Ecto neural progenitor cell (in vitro differentiated cells): ENCODE data around the gene SLC5A4.

Source experiments
- DNase-seq: peaks from one replicate; pipeline ENCODE4 v3.0.0-alpha.2; 2018; ENCODE audit warnings: low spot score

Gene SLC5A4

GRCh38 chr22:32232191-32232830 lies 22.8 kb downstream of the SLC5A4 start:
- no peak for DNase-seq

DNA sequence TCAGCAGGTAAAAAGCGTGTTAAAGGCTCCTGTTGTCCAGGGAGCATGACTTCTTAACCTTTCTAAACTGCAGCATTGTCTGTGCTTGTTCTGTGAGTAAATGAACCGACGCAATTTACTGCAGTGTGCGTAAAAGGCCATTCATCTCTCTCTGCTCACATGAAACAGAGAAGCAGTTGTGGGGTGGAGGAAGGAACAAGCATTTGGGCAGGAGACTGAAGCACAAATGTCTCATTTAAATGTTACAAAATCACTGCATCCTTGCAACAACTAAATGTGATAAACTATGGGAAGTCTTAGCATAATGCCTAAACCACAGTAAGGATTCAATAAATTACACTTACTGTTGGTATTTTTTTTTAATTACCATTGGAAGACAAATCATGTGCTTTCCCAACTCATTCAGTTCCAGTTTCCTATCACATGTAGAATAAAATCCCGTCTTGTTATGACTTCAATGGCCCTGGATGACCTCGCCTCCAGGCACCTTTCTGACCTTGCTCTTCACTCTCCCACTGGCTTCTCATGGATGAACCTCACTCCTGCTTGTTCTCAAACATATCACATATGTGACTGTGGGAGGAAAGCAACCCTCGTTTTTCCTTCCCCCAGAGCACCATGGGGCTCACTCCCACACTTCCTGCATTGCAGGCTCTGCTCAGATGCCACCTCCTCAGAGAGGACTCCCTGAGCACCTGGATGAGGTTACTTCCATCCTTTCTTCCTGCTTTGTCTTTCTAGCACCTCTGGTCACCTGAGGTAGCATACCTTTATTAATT lies 28.6 kb downstream of the SLC5A4 start:
- DNase-seq = no peak

- DNase-seq = no peak
Measured at GRCh38 chr22:32222991-32223390, 32.2 kb downstream of the SLC5A4 start.

DNA sequence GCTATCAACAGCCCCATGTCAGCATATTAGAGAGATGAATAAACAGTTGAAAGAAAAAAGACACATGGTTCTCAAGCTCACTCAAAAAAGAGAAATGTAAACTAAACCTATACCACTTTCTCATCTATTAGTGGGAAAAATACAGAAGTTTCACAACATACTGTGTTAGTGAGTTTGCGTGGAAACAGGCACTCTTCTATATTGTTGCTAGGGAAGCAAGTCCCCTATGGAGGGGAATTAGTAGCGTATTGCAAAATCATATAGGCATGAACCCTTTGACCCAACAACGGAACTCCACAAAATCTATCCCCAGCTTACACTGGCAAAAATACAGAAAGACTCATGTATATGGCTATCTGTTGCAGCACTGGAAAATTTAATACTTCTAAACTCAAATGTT lies 36.1 kb downstream of the SLC5A4 start:
- DNase-seq = no peak

DNA sequence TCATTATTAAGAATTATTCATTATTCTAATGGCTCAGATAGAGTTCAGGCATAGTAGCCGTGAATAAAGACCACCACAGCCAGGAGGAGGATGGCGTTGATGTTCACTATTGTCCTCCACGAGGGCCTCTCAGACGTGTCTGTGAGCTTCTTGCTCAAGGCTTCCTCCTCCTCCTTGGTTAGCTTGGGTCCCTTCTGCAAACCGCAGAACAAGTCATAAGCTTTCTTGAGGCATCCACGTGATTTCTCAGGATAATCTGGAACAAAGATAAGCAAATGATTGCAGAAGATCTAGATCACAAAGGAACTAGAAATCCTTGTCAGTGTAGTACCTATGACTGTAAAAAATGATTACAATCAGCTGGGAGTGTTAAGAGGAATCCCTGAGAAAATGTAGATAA lies 36.7 kb downstream of the SLC5A4 start:
- DNase-seq = no peak

DNA sequence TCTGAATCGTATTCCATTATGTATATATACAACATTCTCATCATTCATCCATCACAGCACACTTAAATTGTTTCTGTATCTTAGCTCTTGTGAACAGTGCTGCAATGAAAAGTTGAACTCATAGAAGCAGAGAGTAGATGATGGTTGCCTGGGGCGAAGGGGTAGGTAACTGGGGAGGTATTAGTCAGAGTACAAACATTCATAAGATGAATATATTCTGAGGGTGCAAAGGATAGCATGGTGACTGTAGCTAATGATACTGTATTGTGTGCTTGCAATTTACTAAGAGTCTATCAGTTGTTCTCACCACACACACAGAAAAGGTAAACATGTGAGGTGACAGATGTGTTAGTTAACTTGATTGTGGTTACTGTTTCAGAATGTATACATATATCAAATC lies 37.7 kb downstream of the SLC5A4 start:
- DNase-seq = no peak

GRCh38 chr22:32216911-32217310 lies 38.2 kb downstream of the SLC5A4 start:
- no peak for DNase-seq

DNA sequence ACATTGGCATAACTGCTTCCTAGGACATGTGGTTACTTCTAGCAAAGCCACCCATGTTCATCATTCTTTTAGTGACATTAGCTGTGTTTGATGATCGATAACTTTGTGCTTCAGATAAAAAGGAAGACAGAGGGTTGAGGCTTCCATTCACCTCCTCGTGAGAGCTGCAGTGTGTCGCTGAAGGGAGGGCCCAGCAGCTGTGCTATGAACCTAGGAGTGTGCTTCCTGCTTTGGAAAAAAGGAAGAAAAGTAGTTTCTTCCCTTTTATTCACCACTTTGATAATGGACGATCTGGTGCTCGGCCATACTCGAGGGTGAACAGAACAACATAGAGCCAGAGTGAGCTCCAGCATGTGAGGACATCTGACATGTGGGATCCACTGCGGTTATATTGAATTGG lies 44.1 kb downstream of the SLC5A4 start:
- DNase-seq = no peak

DNA sequence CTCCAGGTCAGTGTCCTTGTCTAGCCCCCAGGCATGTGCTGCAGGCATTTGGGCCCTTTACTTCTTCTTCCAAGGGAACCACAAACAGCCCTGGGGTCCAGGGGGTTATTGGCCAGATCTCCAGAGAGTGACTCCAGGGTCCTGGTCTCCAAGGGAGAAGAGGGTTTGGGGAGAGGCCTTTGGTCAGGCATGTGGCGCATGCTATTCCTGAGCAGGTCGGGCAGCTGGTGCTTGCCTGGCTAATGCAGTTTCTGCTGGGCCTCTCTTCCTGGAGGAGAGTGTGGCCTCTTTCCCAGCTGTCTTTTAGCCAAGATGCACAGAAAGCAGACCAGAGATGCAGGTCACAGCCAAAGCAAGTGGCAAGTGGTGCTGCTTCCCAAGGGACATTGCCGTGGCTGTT lies 46.5 kb downstream of the SLC5A4 start:
- DNase-seq = no peak

GRCh38 chr22:32207971-32208480 lies 47.1 kb downstream of the SLC5A4 start:
- DNase-seq = no peak

DNA sequence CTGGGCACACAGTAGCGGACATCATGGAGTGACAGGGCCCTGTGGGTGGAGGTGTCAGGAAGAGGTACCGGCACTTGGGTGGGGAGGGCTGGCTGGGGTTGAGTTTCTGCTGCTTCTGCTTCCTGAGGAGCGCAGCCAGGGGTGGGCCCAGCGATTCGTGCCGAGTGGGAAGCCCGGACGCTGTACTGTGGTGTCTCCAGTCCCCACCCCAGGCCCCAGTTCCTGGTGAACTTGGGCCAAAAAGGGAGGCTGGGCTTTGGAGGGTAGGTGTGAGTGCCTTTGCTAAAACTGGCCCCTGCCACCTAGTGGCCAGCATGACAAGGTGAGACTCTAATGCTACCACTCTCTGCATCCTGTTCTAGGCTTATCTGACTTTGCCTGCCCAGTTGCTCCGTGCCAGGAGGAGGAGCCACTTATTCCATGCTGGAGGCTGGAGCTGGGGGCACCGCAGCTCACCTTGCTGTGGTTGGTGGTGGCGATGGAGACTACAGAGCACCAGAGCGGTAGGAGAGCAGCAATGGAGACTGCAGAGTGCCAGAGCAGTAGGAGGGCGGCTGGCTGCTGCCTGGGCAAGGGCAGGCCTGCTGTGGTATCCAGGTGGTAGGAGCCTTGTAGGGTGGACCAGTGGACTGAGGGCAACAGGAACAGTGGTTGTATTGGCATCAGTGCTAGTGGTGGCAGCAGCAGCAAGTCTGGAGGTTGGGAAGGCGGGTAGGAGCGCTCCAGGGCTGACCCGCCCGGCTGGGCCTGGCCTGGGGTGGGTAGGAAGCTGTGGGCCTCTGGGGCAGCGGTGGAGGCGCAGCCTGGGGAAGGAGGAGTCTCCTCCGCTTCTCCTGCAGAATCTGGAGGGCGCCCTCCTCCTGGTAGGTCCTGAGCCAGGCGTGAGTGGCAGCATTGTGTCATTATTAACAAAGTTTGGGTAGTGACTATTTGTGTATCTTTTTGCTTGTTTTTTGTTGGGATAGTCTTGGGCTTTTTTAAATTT lies 48.1 kb downstream of the SLC5A4 start:
- DNase-seq = no peak

DNA sequence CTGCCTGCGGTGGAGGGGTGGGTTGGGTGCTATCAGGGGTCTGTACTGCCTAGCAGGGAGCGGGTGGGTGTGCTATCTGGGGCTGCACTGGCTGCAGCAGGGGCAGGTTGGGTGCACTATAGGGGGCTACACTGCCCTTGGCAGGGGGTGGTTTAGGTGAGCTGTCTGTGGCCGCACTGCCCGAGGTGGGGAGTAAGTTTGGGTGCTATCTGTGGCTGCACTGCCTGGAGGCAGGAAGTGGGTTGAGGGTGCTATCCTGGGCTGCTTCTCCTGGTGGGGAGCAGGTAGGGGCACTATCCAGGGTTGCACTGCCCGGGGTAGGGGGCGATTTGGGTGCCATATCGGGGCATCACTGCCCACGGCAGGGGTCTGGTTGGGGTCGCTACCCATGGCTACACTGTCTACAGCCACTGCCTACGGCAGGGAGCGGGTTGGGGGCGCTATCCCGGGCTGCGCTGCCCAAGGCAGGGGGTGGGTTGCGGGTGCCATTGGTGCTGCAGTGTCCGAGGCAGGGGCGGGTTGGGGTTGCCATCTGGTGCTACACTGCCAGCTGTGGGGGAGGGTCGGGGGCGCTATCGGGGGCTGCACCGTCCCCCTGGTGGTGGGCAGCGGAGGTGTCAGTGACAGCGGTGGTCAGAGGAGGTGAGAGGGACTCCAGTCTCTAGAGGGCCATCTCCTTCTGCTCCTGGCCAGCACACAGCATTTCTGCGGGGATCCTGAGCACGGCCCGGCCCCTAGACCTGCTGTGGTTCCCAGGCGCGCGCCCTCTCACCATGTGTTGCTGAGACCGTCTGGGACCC lies 49.0 kb downstream of the SLC5A4 start:
- DNase-seq = peak; percentile 67

DNA sequence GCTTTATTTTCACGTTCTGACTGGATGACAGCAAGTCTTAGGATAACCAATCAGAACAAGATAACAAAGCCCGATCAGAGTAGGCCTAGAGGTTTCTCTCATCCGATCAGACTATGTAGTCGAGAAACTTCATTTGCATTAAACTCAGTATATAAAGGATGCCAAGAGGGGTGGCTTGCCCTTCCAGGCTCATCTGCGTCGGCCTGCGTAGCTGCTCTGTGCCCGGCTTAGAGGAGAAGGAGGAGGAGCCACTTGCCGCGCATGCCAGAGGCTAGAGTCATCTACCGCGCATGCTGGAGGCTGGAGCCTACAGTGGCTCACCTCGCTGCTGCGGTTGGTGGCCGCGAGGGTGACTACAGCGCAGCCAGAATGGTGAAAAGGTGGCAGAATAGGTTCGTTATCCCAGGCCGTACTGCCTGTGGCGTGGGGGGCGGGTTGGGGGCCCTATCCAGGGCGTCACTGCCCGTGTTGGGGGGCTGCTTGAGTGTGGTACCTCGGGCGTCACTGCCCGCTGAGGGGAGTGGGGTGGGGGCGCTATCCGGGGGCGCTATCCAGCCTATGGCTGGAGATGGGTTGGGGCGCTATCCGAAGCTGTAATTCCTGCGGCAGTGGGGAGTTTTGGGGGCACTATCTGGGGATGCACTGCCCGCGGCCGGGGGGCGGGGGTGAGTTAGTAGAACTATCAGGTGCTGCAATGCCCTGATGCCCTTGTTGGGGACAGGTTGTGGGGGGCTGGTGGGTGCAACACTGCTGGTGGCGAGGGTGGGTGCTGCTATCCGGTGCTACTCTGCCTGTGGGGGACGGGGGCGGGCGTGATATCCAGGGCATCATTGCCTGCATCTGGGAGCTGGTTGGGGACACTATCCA lies 50.1 kb downstream of the SLC5A4 start, which contains the start of gene RFPL2:
Gene RFPL2, minus strand, starts transcription at position 218 of the 867 bp plus-strand sequence. CDS start 2,622 bp downstream, outside the sequence.
- DNase-seq = peak; percentile 85

DNA sequence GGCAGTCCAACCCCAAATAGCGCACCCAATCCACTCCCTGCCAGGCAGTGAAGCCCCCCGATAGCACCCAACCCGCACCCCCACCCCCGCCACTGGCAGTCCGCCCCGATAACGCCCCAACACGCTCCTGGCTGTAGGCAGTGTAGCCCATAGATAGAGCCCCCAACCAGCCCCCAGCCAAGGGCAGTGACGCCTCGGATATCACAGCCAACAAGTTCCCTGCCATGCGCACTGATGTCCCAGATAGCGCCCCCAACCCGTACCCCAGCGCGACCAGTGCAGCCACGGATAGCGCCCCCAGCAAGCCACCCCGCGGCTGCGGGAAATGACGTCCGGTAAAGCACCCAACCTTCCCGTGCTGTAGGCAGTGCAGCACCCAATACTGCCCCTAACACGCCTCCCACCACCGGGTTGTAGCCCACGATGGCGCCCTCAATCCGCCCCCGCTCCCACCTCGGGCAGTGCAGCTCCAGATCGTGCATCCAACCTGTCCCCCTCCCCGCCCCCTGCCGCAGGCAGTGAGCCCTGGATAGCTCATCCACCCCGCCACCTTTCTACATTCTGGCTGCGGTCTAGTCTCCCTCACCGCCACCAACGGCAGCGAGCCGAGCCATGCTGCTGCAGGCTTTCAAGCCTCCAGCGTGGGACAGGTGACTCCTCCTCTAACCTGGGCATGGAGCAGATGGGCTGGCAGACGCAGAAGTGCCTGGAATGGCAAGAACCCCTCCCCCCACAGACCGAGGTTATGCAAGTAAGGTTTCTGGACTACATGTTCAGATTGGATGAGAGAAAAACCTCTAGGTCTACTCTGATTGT lies 50.9 kb downstream of the SLC5A4 start:
- peak; percentile 71 for DNase-seq

DNA sequence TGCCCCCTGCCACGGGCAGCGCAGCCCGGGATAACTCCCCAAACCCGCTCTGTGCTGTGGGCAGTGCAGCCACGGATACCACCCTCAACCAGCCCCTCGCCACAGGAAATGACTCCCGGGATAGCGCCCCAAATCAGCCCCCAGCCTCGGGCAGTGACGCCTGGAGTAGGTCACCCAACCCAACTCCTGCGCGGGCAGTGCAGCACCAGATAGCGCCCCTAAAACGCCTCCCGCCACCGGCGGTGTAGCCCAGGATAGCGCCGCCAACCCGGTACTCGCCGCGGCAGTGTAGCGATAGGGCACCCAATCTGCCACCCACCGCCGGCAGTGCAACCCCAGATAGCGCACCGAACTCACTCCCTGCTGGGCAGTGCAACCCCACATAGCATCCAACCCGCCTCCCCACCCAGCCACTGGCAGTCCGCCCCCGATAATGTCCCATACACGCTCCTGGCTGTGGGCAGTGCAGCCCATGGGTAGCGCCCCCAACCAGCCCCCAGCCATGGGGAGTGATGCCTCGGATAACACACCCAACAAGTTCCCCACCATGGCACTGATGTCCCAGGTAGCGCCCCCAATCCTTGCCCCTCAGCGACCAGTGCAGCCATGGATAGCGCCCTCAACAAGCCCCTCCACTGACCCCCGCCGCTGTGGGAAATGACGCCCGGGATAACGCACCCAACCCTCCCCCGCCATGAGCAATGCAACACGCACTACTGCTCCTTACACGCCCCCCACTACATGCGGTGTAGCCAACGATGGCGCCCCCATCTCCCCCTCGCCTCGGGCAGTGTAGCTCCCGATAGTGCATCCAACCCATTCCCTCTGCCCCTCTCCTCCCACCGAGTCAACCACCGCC lies 51.7 kb downstream of the SLC5A4 start:
- DNase-seq = no peak

DNA sequence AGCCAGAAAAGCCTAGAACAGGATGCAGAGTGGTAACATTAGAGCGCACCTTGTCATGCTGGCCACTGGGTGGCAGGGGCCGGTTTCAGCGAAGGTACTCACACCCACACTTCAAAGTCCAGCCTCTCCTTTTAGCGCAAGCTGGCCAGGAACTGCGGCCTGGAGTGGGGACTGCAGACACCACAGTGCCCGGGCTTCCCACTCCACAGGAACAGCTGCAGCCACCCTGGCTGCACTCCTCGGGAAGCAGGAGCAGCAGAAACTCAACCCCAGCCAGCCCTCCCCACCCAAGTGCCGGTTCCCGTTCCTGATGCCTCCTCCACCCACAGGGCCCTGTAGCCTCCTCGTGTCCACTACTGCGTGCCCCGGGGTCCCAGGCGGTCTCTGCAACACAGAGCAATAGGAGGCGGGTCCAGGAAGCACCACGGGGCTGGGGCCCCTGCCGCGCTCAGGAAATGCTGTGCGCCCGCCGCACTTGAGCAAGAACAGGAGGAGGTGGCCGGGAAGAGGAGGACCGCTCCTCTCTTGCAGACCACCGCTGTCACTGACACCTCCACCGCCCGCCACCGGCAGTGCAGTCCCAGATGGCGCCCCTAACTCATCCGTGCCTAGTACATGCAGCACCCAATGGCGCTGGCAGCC lies 52.5 kb downstream of the SLC5A4 start:
- peak; percentile 77 for DNase-seq

DNA sequence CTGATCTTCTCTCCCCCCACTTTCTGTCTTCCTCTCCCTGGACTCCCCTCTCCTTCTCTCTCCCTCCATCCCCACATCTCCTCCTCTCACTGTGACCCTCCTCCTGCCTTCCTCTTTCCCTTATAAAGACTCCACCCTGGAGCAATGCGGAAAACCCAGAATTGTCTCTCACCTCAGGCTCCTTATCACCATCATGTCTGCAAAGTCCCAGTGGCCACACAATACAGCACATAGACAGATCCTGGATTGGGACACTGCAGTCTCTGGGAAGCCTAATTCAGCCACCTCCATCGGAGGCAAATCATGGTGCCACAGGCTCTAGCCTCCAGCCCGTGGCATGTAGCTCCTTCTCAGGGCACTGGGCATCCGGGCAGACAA lies 53.0 kb downstream of the SLC5A4 start:
- no peak for DNase-seq

GRCh38 chr22:32200752-32201151 lies 54.4 kb downstream of the SLC5A4 start:
- DNase-seq = no peak
